ENCODE measurements around the gene CFB. TPM values are rescaled to one million over a fixed set of nuclear protein-coding genes. Genes with fewer than 3 reads are reported as not detected.

Gene CFB
- total and polyA plus RNA-seq, 4 donors: 2,016 to 3,272 (median 3,140) TPM

- TF ChIP-seq FOXA2 (IDR thresholded peaks at IDR 0.05) (no peak), NR2F2 (IDR thresholded peaks at IDR 0.05) (no peak), EGR1 (IDR thresholded peaks at IDR 0.05; ENCODE audit: low read depth in 2 of 2) (no peak), JUND (IDR thresholded peaks at IDR 0.05) (no peak), HNF4G (IDR thresholded peaks at IDR 0.05) (no peak), GABPA (IDR thresholded peaks at IDR 0.05 in 1 of 2, conservative IDR thresholded peaks at IDR 0.05 in 1 of 2) (no peak), REST (IDR thresholded peaks at IDR 0.05) (no peak), HNF4A (conservative IDR thresholded peaks at IDR 0.05) (no peak), ATF3 (IDR thresholded peaks at IDR 0.05) (no peak), ZBTB33 (IDR thresholded peaks at IDR 0.05) (no peak), RXRA (IDR thresholded peaks at IDR 0.05) (no peak), SP1 (IDR thresholded peaks at IDR 0.05) (no peak), YY1 (IDR thresholded peaks at IDR 0.05) (no peak), TAF1 (conservative IDR thresholded peaks at IDR 0.05) (no peak), FOXA1 (IDR thresholded peaks at IDR 0.05) (no peak), MAX (IDR thresholded peaks at IDR 0.05) (no peak)
- Histone ChIP-seq H3K9me3 (ENCODE audit: control insufficient read depth in 4 of 4, low read length in 3 of 4) (no peaks in the 10 kb centered on the region), H3K4me3 (ENCODE audit: low read depth in 1 of 3, low read length in 3 of 3) (peak overlapping the region; percentile 57 to 93 (median 89)), H3K36me3 (ENCODE audit: control insufficient read depth in 4 of 4, insufficient read depth in 3 of 4, low read depth in 1 of 4, low read length in 3 of 4) (peaks cover 0 to 6% (median 2%) of the 10 kb centered on the region in 4 donors), H3K4me1 (ENCODE audit: control insufficient read depth in 4 of 4, insufficient read depth in 4 of 4, low read length in 3 of 4) (peaks cover 4 to 24% (median 14%) of the 10 kb centered on the region in 4 donors), H3K27me3 (ENCODE audit: control insufficient read depth in 4 of 4, insufficient read depth in 4 of 4, low read length in 3 of 4) (no peaks in the 10 kb centered on the region), H3K9ac (ENCODE audit: low read depth in 1 of 2, low read length in 2 of 2) (peak overlapping the region; percentile 90 to 96), H3K27ac (ENCODE audit: low read depth in 1 of 2, low read length in 2 of 2) (peak overlapping the region; percentile 95 to 96)
- no peak for DNase-seq (ENCODE audit: low spot score)
- whole genome bisulfite sequencing: 24% methylated on average over 11 of the region's 11 CpGs
Observed at GRCh38 chr6:31927863-31928671, 17.8 kb upstream of the CFB start.

GRCh38 chr6:31928672-31928939, 17.3 kb upstream of the CFB start:
- no peak for TF ChIP-seq CTCF (IDR thresholded peaks at IDR 0.05; ENCODE audit: low read depth, low read length, missing input control)
- peak; percentile 96 for TF ChIP-seq REST (IDR thresholded peaks at IDR 0.05)
- peak overlapping the region; percentile 57 to 93 (median 89) for H3K4me3 ChIP-seq (ENCODE audit: low read depth in 1 of 3, low read length in 3 of 3)
- H3K9ac ChIP-seq (ENCODE audit: low read depth in 1 of 2, low read length in 2 of 2): peak overlapping the region in 1 of 2 donors; percentile 90
- peaks cover 2 to 8% (median 4%) of the 10 kb centered on the region in 4 donors for H3K36me3 ChIP-seq (ENCODE audit: control insufficient read depth in 4 of 4, insufficient read depth in 3 of 4, low read depth in 1 of 4, low read length in 3 of 4)
- 72% methylated on average over 9 of the region's 9 CpGs for WGBS
- H3K27ac ChIP-seq (ENCODE audit: low read depth in 1 of 2, low read length in 2 of 2): peak overlapping the region; percentile 95 to 96
- H3K4me1 ChIP-seq (ENCODE audit: control insufficient read depth in 4 of 4, insufficient read depth in 4 of 4, low read length in 3 of 4): peaks cover 4 to 26% (median 14%) of the 10 kb centered on the region in 4 donors
- DNase-seq (ENCODE audit: low spot score): no peak
- no peaks in the 10 kb centered on the region for H3K27me3 ChIP-seq (ENCODE audit: control insufficient read depth in 4 of 4, insufficient read depth in 4 of 4, low read length in 3 of 4)
- no peaks in the 10 kb centered on the region for H3K9me3 ChIP-seq (ENCODE audit: control insufficient read depth in 4 of 4, low read length in 3 of 4)
